ENCODE data around the gene ALDH1L2. TPM values are rescaled to one million over a fixed set of nuclear protein-coding genes. Genes with fewer than 3 reads are reported as not detected.
A peak's percentile ranks its signal among the peaks of the same experiment; 100 is the strongest.

The ALDH1L2 gene
- total RNA-seq, 1 donor from 2014 or later: 20.0 TPM

DNA sequence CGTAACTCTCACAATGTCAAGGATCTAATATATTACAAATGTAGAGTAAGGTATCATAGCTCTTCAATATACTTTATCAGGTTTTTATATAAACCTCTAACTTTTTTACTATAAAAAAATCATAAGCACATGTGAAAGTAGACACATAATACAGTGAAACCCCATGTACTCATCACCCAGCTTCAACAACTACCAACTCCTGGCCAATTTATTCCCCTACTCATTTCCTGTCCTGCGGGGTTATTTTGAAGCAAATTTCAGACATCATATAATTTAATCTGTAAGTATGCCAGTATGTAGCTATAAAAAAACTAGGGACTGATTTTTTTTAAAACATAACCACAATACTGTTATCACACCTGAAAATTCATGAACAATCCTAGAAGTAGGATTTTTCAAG lies 50.4 kb downstream of the ALDH1L2 start:
- DNase-seq (ENCODE audit: low spot score): no peak

- DNase-seq (ENCODE audit: low spot score): no peak
These were observed 51.4 kb downstream of the ALDH1L2 start for GRCh38 chr12:105032703-105033357.

GRCh38 chr12:105030820-105031807 lies 53.1 kb downstream of the ALDH1L2 start:
- DNase-seq (ENCODE audit: low spot score): no peak

GRCh38 chr12:105026411-105026810 lies 57.8 kb downstream of the ALDH1L2 start:
- DNase-seq (ENCODE audit: low spot score): peak; percentile 20

GRCh38 chr12:105025890-105026289 lies 58.4 kb downstream of the ALDH1L2 start:
- peak; percentile 88 for DNase-seq (ENCODE audit: low spot score)

GRCh38 chr12:105024928-105025327 lies 59.3 kb downstream of the ALDH1L2 start:
- DNase-seq (ENCODE audit: low spot score): no peak

DNA sequence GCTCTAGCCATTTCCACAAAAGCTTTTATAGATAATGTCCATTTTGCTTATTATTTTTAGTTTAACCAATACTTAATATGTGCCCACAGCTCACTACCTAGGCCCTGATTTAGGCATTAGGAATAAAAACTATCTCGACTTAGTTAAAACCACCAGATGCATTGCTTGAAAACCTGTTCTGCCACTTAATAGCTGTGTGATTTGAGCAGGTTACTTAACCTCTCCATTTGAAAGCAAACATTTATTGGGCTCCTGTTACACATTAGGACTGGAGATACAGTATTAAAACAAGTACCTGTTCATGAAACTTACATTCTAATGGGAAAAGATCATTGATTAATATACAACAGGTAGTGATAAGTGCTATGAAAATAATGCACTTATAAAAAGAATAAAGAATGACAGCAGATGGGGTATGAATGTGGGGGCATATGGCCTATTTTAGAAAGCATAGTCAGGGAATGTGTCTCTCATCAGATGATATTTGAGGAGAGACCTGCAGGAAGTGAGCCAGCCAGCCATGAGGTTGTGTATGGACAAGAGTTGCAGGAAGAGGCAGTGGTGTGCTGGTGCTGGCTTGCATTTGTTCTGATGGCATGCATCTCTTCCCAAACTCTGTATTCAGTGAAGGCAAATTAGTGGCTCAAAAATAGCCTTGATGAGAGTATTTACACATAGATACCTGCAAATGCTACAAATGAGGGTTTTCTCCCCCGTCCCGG lies 63.9 kb downstream of the ALDH1L2 start:
- no peak for DNase-seq (ENCODE audit: low spot score)

DNA sequence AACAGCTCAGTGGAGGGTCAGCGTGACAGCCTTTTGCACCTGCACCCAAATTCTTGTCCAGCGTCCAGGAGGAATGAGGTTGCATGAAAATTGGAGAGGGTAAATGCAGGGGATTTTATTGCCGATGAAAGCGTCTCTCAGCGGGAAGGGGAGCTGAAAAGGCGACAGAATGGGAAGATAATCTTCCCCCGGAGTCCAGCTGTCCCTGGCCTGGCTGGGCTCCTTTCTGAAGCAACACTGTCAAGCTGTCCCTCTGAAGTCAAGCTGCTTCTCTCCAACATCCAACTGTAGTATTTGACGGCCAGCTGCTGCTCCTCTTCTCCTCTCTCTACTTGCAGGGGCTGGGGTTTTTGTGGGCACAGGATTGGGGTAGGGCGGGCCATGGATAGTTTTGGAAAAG lies 65.5 kb downstream of the ALDH1L2 start:
- no peak for DNase-seq (ENCODE audit: low spot score)

GRCh38 chr12:105018012-105018411 lies 66.2 kb downstream of the ALDH1L2 start:
- DNase-seq (ENCODE audit: low spot score): no peak

DNA sequence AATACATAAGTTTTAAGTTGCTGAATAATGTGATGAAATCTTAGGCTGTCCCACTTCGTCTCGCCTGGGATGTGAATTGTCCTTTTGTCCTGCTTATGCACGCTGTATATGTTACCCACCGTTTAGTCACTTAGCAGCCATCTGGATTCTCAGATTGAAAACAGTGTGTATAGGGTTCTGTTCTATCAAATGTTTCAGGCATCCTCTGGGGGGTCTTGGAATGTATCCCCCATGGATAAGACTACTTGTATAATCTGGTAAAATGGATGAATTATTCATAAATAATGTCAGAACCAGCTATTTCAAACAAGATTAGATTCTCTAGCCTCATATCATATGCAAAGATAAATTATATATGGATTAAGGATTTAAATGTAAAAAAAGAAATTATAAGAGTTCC lies 68.7 kb downstream of the ALDH1L2 start:
- no peak for DNase-seq (ENCODE audit: low spot score)

- no peak for DNase-seq (ENCODE audit: low spot score)
These were observed 69.7 kb downstream of the ALDH1L2 start for GRCh38 chr12:105014603-105015002.

- no peak for DNase-seq (ENCODE audit: low spot score)
These were observed 70.4 kb downstream of the ALDH1L2 start for GRCh38 chr12:105013892-105014291.

- DNase-seq (ENCODE audit: low spot score): no peak
These were observed 82.8 kb downstream of the ALDH1L2 start for GRCh38 chr12:105001476-105001875.

DNA sequence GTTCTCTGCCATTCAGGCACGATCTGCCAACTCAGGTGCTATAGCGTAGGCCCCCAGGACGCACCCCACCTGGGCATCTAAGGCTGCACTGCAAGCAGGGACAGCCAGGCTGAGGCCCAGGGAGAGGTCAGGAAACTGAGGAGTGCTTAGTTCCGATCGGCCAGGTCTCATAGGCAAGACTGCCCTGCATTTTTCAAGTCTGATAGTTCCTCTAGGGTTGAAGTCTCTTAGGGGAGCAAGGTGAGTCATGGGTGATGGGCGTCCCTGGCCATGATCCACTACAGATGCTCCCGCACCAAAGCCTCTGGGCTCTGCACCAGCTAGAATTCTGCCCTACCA lies 84.9 kb downstream of the ALDH1L2 start:
- no peak for DNase-seq (ENCODE audit: low spot score)

GRCh38 chr12:104998423-104999346 lies 85.6 kb downstream of the ALDH1L2 start:
- no peak for DNase-seq (ENCODE audit: low spot score)

DNA sequence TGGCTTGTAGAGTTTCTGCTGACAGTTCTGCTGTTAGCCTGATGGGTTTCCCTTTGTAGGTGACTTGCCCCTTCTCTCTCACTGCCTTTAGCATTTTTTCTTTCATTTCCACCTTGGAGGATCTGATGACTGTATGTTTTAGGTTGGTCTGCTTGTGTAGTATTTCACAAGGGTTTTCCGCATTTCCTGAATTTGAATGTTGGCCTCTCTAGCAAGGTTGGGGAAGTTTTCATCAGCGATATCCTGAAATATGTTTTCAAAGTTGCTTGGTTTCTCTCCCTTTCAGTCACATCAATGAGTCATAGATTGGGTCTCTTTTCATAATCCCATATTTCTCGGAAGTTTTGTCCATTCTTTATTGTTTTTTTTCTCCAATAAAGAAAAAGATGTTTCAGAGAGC lies 86.7 kb downstream of the ALDH1L2 start:
- DNase-seq (ENCODE audit: low spot score): no peak

DNA sequence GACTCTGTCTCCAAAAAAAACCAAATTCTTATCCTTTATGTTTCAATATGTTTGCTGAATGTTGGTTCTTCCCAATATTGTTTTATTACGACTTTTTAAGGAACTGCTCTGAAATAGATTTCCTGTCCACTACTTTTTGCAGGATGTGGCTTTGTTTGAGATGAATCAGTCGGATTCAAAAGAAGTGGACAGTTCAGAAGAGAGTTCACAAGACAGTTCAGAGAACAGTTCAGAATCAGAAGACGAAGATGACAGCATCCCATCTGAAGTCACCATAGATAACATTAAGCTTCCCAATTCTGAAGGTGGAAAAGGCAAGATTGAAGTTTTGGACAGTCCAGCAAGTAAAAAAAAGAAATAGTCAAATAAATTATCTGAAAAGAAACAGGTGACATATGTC lies 89.9 kb downstream of the ALDH1L2 start:
- no peak for DNase-seq (ENCODE audit: low spot score)

GRCh38 chr12:104991565-104992128 lies 92.6 kb downstream of the ALDH1L2 start:
- no peak for DNase-seq (ENCODE audit: low spot score)

DNA sequence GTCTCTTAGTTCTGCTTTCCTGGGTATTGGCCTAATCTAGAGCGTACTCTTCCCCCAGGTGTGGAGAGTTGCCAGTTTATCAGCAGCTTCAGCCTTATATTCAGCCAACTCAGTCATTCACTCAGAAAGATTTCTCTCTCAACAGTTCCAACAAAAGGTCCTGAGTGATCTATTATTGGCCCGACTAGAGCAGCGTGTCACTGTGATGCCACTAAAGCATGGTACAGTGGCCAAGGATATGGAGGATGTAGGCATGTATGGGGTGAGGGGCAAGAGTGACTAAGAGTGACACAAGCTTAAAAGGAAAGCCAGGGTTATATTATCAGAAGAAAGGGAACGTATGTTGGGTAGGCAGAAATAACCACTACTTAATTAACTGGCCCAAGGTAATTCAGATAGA lies 93.3 kb downstream of the ALDH1L2 start:
- no peak for DNase-seq (ENCODE audit: low spot score)

DNA sequence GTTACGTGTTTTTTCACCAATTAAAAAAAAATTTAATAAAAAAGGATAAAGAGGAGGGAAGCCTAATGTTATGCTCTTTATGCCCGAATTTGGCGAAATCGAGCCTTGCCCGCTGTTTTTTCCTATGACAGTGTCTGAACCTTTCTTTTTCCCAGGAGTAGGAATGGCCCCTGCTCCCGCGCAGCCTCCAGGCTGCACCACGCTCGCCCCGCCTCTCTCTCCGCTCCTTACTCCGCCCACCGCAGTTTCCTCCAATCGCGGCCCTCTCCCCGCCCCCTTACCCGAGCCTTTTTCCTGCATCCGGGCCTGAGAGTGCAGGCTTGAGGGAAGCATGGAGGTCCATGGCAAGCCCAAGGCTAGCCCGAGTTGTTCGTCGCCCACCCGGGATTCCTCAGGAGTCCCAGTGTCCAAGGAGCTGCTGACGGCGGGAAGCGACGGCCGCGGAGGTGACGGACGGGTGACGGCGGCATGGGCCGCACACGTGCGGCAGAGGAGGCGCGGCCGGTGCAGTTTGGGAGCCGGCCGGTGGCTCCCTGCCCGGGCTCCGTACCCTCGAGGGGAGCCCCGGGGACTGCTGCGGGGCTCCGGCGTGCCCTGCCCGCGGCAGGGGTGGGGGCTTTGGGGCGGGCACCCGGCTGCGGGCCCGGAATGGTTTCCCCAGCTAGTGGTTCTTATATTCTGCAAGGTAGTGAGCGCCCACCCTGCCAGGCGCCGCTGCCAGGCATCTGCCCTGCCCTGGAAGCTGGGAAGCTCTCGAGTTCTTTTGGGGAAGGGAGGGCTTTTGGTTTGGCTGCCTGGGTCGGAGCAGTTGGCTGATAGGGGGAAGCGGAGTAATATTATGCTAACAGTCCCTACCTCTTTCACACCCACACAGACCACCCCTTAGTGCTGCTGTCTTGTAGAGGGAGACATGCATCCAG lies 98.0 kb downstream of the ALDH1L2 start, which contains the start of gene NOPCHAP1:
Gene NOPCHAP1 (plus strand): TSS at position 295 of the 920 bp plus-strand sequence. CDS start 37 bp downstream, at position 332.
- peak; percentile 95 for DNase-seq (ENCODE audit: low spot score)
